AG04449 (cell line): ENCODE results near the gene PLPP7.

Experiments
- CTCF ChIA-PET: fragments of 350-600 bp; formaldehyde crosslinking; extraction: SDS; loops from one replicate; lab custom pipeline; 2021; ENCODE audit warnings: antibody characterized with exemption; lab: Yijun Ruan, JAX
- POLR2A ChIA-PET: fragments of 400-600, 350-600 bp; formaldehyde crosslinking; extraction: SDS; loops from one replicate; lab custom pipeline; 2020; ENCODE audit warnings: antibody characterized with exemption, inconsistent platforms; lab: Yijun Ruan, JAX
- DNase-seq: peaks from one replicate; pipeline ENCODE4 v3.0.0-alpha.2; 2010; ENCODE audit warnings: low read depth, low spot score
- H3K4me3 ChIP-seq: 2 replicates; pipeline ENCODE4 v1.5.1; 2011; ENCODE audit warnings: low read depth, mild to moderate bottlenecking, control low read depth, low read length
- TF ChIP-seq, protein P1 (sequence below): IDR thresholded peaks from one replicate; pipeline ENCODE4 v1.5.1; 2011; ENCODE audit warnings: mild to moderate bottlenecking, moderate library complexity, low read length, control low read depth, inconsistent platforms; ENCODE audit not compliant: insufficient read depth; ENCODE audit errors: missing control alignments

The PLPP7 gene

DNA sequence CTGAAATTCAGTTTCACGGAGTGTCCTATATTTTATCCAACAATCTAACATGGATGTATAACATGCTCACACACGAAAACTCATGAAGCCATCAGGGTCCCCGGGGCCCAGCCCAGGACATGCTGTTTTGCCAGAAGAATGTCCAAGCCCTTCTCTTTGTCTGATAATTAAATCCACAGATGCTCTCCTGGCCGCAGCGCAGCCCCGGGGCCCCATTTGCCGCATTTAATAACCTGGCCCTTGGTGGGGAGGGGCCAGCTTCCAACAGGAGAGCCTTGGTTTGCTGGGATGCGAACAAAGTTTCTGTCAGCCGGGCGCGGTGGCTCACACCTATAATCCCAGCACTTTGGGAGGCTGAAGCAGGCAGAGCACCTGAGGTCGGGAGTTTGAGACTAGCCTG is 30.0 kb downstream of the PLPP7 start:
- POLR2A ChIA-PET, result no interaction called here
- CTCF ChIA-PET, result no interaction called here
- TF ChIP-seq, protein P1, sequence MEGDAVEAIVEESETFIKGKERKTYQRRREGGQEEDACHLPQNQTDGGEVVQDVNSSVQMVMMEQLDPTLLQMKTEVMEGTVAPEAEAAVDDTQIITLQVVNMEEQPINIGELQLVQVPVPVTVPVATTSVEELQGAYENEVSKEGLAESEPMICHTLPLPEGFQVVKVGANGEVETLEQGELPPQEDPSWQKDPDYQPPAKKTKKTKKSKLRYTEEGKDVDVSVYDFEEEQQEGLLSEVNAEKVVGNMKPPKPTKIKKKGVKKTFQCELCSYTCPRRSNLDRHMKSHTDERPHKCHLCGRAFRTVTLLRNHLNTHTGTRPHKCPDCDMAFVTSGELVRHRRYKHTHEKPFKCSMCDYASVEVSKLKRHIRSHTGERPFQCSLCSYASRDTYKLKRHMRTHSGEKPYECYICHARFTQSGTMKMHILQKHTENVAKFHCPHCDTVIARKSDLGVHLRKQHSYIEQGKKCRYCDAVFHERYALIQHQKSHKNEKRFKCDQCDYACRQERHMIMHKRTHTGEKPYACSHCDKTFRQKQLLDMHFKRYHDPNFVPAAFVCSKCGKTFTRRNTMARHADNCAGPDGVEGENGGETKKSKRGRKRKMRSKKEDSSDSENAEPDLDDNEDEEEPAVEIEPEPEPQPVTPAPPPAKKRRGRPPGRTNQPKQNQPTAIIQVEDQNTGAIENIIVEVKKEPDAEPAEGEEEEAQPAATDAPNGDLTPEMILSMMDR, result no peak
- no peak for DNase-seq
- H3K4me3 ChIP-seq, result no peak overlapping the region

DNA sequence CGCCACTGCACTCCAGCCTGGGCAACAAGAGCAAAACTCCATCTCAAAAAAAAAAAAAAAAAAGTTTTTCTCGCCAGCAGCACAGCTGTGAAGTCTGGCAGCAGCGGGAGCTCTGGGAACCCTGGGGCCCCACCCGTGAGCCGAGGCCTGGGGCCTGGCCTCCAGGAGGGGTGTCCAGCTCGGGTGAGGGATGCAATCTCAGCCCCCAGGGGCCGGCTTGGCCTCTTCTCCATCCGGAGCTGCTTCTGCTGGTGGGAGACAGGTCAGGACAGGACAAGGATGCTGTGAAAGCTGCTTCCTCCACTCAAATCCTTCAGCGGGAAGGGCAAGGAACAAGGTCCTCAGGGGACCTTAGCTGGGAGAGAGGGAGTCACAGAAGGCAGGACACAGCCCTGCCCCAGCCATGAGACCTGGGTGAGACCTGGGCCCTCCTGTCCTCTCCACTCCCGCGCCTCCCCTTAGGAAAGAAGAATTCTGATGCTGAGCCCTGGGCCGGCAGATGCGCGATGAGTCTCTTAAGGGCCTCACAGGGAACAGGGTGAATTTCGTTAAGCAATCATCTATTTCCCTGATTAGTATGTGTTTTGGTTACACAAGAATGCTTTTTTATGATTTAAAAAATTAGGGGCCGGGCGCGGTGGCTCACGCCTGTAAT is 30.6 kb downstream of the PLPP7 start:
- ChIA-PET CTCF (no interaction called here), POLR2A (no interaction called here)
- no peak overlapping the region for H3K4me3 ChIP-seq
- no peak for DNase-seq
- TF ChIP-seq, protein P1, result no peak

DNA sequence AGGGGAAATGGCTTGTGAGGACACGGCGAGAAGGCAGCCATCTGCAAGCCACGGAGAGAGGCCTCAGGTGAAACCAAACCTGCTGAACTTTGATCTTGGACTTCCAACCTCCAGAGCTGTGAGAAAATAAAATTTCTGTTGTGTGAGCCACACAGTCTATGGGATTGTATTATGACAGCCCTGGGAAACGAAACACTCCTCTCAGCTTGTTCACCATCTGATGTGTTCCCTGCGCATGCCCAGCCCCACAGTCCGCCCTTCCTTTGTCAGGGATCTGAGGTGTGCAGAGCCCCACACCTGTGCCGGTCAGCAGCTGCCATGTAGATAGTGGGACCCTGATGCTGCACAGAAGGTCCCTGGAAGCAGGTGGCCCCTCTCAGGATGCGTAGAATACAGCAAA is 34.1 kb downstream of the PLPP7 start:
- TF ChIP-seq, protein P1, result no peak
- ChIA-PET POLR2A (no interaction called here), CTCF (interaction anchor here (1.0 to 8.2 kb wide), 4 partner anchors 9 to 145 kb away, joined by 3 to 67 read pairs (median 5); no protein-coding TSS in a partner anchor)
- no peak overlapping the region for H3K4me3 ChIP-seq
- DNase-seq, result no peak

DNA sequence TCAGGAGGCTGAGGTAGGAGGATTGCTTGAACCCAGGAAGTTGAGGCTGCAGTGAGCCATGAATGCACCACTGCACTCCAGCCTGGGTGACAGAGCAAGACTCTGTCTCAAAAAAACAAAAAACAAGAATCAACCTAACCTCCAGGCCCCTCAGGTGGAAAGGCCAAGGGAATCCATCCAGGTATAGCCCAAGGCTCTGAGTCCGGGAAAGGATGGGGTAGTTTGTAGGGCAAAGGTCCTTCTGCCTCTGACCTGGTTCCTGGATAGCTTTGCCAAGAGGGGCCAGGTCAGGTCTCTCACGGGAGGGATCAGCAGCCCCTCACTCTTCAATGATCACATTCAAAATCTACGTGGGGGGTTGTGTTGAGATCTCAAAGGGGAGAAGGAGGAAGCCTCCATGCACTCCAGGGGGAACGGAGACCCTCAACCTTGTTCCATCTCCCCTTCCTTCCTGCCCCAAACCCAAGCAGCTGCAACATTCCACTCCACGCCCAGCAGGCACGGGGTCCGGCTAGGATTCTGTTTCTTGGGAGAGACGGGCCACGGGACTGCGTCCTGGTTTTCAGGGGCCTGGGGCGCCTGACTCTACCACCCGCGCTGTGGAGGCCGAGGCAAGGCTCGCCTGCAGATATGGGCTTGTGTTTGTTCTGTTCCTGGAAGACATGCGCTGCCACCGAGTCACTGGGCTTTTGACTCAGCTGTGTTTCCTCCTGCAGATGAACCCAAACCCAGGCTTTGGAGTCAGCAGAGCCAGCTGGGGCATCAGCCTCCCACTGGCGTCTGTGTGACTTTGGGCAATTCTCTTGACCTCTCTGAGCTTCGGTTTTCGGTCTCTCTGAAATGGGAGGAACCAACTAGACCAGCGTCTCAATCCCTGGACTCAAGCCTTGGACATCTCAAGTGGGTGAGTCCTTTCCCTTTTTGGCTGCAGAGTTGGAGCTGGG is 35.5 kb downstream of the PLPP7 start:
- POLR2A ChIA-PET, result no interaction called here
- H3K4me3 ChIP-seq, result no peak overlapping the region
- CTCF ChIA-PET, result interaction anchor here (1.7 to 8.2 kb wide), 3 partner anchors 11 to 25 kb away, joined by 5 to 67 read pairs (median 5); no protein-coding TSS in a partner anchor
- no peak for DNase-seq
- TF ChIP-seq, protein P1, result no peak

DNA sequence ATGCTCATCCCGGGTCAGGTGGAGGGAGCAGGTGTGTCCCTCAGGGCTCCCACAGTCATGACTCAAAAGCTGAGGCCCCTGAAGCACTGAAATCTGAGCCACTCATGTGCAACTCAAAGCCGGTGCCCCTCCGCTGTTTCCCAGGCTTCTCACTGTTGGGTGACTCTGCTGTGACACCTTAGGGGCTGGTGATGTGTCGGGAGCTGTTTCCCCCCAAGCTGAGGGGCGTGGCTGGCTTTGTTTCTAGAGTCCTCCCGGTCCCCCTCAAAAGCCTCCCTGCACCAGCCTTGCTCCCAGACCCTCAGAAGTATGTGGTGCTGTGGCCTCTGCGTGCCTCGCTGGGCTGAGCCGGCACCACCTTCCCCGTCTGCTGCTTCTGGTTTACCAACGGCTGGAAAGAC is 39.7 kb downstream of the PLPP7 start:
- TF ChIP-seq, protein P1, result no peak
- no peak overlapping the region for H3K4me3 ChIP-seq
- ChIA-PET CTCF (interaction anchor here (1.0 to 13.7 kb wide), 3 partner anchors 21 to 151 kb away, joined by 3 to 403 read pairs (median 11); no protein-coding TSS in a partner anchor), POLR2A (no interaction called here)
- DNase-seq, result no peak
